GM12872 (cell line): Measurements from ENCODE around the gene CDKAL1.

Experiments used
- TF ChIP-seq, protein P1 (sequence below): IDR thresholded peaks from 3 replicates; pipeline ENCODE4 v1.5.1; 2011; ENCODE audit warnings: low read depth, mild to moderate bottlenecking, low read length, moderate library complexity; ENCODE audit not compliant: insufficient read depth

The CDKAL1 gene

DNA sequence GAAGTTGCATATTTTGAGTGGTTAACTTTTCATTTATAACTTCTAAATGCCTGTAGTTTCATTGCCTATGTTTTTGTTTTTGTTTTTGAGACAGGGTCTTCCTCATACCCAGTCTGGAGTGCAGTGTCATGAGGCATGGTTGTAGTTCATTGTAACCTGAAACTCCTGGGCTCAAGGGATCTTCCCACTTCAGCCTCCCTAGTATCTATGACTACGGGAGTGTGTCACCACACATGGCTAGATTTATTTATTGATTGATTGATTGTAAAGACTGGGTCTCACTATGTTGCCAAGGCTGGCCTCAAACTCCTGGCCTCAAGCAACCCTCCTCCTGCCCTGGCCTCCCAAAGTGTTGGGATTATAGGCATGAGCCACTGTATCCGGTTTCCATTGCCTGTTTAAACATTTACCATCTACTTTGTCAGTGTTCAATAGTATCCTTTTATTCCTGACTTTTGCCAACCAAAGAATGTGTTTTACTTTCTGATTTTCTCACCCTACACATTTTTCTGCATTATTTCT lies 144.6 kb downstream of the CDKAL1 start:
- TF ChIP-seq, protein P1, sequence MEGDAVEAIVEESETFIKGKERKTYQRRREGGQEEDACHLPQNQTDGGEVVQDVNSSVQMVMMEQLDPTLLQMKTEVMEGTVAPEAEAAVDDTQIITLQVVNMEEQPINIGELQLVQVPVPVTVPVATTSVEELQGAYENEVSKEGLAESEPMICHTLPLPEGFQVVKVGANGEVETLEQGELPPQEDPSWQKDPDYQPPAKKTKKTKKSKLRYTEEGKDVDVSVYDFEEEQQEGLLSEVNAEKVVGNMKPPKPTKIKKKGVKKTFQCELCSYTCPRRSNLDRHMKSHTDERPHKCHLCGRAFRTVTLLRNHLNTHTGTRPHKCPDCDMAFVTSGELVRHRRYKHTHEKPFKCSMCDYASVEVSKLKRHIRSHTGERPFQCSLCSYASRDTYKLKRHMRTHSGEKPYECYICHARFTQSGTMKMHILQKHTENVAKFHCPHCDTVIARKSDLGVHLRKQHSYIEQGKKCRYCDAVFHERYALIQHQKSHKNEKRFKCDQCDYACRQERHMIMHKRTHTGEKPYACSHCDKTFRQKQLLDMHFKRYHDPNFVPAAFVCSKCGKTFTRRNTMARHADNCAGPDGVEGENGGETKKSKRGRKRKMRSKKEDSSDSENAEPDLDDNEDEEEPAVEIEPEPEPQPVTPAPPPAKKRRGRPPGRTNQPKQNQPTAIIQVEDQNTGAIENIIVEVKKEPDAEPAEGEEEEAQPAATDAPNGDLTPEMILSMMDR: no peak

DNA sequence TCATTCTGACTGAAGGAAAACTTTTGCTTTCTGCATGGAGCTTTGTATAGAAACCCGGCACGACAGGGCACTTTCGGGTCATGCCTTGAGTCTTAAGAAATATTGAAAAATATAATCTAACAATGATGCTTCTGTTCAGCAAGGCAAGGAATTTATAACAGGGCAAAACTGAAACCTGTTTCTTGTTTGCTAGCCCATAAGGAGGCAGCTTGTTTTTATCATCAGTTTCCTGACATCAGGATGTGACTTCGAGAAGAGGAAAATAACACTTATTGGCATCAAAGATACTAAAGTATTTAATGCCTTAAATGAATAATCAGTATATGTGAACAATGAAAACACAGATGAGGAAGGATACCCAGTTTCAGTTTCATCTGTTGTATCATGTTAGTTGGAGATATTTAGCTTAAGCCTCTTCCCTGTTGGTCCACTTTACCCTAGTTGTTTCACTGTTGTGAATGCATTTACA lies 146.5 kb downstream of the CDKAL1 start:
- TF ChIP-seq, protein P1: no peak

DNA sequence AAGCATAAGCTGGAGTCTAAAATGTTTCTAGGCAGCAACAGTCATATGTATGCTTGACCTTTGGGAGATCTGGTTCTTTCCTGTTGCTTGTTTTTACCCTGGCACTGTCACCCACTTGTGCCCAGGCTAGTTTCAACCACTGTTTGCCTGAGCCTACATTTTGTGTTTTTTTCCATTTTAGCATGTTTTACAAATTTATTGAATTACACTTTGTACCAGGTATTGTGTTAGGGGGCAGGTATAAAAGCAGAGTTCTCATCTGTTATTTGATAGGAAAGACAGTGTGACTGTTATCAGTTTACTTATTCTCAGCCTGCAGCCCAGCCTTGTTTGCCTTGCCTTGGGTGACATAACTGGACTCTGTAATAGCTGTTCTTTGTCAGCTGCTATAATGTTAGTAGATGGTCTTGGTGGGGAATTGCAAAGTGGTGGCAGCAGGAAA lies 147.0 kb downstream of the CDKAL1 start:
- TF ChIP-seq, protein P1: no peak

- TF ChIP-seq, protein P1: no peak
These were observed 150.2 kb downstream of the CDKAL1 start for GRCh38 chr6:20684474-20684873.

- TF ChIP-seq, protein P1: peak; percentile 35; the same call in 2 of the 3 replicates
These were observed 151.9 kb downstream of the CDKAL1 start for GRCh38 chr6:20686142-20686541.

- TF ChIP-seq, protein P1: no peak
These were observed 153.2 kb downstream of the CDKAL1 start for GRCh38 chr6:20687494-20687893.

DNA sequence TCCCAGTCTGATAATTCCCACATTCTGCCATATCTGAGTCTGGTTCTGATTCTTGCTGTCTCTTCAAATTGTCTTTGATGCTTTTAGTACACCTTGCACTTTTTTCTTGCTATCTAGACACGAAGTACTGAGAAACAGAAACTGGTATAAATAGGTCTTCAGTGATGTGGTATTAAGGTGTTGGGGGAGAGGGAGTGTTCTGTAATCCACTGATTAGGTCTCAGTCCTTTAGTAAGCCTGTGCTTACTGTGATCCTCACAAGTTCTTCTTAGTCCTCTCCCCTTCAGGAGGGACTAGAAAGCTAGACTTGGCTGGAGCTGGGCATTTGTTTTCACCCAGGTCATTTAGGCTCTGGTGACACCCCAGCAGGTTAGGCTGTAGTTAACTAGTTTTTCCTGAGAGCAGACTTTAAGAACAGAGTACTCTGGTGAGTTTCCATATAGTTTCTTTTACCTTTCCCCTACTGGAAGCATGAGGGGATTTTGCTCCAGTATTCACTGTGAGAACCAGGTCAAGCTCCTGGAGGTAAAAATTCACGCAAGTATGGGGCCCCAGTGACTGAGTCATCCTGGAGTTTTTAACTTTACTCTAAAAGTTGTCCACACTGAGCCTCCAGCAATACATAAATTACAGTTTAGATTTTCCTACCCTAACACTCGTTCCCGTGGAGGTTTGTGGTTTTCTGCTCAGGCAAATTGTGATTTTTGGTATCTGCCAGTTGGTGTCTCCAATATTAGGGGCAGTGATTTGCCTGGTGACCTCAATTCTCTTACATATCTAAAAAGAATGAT lies 154.6 kb downstream of the CDKAL1 start:
- TF ChIP-seq, protein P1: no peak
